ENCODE results near the gene NFATC3. TPM values are rescaled to one million over a fixed set of nuclear protein-coding genes. Genes with fewer than 3 reads are reported as not detected.

Gene NFATC3
- total and polyA plus RNA-seq, 2 donors from 2014 or later, result 15.0 to 37.7 TPM

DNA sequence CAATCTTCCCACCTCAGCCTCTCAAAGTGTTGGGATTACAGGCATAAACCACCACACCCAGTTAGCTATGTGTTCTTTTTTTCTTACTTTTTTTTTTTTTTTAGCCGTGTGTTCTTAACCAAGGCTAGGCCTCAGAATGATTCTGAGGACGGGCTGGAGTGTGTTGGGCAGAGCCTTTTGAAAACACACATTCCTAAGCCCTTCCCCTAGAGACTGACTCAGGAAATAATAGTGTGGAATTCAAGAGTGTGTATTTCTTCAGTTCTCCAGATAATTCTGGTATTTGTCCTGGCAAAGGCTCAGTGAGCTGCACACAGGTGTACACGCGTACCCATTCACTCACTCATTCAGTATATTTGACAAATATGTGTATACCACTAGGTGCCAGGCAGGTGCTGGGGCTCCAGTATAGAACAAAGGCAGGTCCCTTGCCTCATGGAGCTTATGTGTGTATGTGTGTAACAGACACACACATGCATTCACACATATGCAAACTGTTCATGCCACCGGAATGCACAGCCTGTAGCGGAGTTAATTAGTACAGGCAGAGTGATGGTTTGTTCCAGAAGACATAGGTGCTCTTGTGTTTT is 19.4 kb upstream of the NFATC3 start:
- peak in 1 of 5 donors; percentile 1 for DNase-seq
- H3K9me3 ChIP-seq (ENCODE audit: control insufficient read depth in 2 of 3, insufficient read depth in 1 of 3, low read length in 3 of 3), result no peaks in the 10 kb centered on the region
- no peak for FAIRE-seq
- H3K27ac ChIP-seq (ENCODE audit: low read depth in 2 of 2, low read length in 2 of 2), result no peak overlapping the region
- no peaks in the 10 kb centered on the region for H3K27me3 ChIP-seq (ENCODE audit: control insufficient read depth, insufficient read depth, low read length)
- H3K4me3 ChIP-seq (ENCODE audit: low read length in 3 of 3), result no peak overlapping the region
- intact Hi-C loops (cut with DNase I), result no loop called here
- TF ChIP-seq, protein P1, sequence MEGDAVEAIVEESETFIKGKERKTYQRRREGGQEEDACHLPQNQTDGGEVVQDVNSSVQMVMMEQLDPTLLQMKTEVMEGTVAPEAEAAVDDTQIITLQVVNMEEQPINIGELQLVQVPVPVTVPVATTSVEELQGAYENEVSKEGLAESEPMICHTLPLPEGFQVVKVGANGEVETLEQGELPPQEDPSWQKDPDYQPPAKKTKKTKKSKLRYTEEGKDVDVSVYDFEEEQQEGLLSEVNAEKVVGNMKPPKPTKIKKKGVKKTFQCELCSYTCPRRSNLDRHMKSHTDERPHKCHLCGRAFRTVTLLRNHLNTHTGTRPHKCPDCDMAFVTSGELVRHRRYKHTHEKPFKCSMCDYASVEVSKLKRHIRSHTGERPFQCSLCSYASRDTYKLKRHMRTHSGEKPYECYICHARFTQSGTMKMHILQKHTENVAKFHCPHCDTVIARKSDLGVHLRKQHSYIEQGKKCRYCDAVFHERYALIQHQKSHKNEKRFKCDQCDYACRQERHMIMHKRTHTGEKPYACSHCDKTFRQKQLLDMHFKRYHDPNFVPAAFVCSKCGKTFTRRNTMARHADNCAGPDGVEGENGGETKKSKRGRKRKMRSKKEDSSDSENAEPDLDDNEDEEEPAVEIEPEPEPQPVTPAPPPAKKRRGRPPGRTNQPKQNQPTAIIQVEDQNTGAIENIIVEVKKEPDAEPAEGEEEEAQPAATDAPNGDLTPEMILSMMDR (IDR thresholded peaks at IDR 0.05; ENCODE audit: borderline replicate concordance, extremely low read depth, insufficient read depth), result no peak
- H3K4me1 ChIP-seq (ENCODE audit: control insufficient read depth in 2 of 3, insufficient read depth in 2 of 3, low read depth in 1 of 3, low read length in 3 of 3), result peaks cover 0 to 14% (median 5%) of the 10 kb centered on the region in 3 donors
- peaks cover 0 to 6% (median 0%) of the 10 kb centered on the region in 3 donors for H3K36me3 ChIP-seq (ENCODE audit: control insufficient read depth in 2 of 3, insufficient read depth in 3 of 3, low read length in 3 of 3)
- no peak overlapping the region for H3K9ac ChIP-seq (ENCODE audit: low read length in 3 of 3)

DNA sequence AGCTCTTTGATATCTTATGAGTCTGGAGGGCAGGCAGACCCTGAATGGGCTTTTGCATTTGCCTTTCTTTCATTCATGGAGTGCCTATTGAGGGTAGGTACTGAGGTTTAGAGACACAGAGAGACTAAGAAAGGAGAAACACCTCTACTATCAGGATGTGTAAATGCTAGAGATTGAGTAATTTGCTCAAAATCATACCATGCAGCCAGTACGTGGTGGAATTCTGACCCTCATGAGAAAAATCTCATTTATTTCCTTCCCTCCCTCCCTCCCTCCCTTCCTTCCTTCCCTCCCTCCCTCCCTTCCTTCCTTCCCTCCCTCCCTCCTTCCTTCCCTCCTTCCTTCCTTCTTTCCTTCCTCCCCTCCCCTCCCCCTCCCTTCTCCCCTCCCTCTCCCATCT is 18.4 kb upstream of the NFATC3 start:
- peaks cover 0 to 9% (median under 1%) of the 10 kb centered on the region in 3 donors for H3K36me3 ChIP-seq (ENCODE audit: control insufficient read depth in 2 of 3, insufficient read depth in 3 of 3, low read length in 3 of 3)
- H3K27me3 ChIP-seq (ENCODE audit: control insufficient read depth, insufficient read depth, low read length), result no peaks in the 10 kb centered on the region
- intact Hi-C loops (cut with DNase I), result no loop called here
- H3K9ac ChIP-seq (ENCODE audit: low read length in 3 of 3), result no peak overlapping the region
- no peak for DNase-seq
- no peaks in the 10 kb centered on the region for H3K9me3 ChIP-seq (ENCODE audit: control insufficient read depth in 2 of 3, insufficient read depth in 1 of 3, low read length in 3 of 3)
- no peak overlapping the region for H3K27ac ChIP-seq (ENCODE audit: low read depth in 2 of 2, low read length in 2 of 2)
- peaks cover 0 to 14% (median 6%) of the 10 kb centered on the region in 3 donors for H3K4me1 ChIP-seq (ENCODE audit: control insufficient read depth in 2 of 3, insufficient read depth in 2 of 3, low read depth in 1 of 3, low read length in 3 of 3)
- TF ChIP-seq, protein P1 (IDR thresholded peaks at IDR 0.05; ENCODE audit: borderline replicate concordance, extremely low read depth, insufficient read depth), result no peak
- no peak for FAIRE-seq
- H3K4me3 ChIP-seq (ENCODE audit: low read length in 3 of 3), result no peak overlapping the region

DNA sequence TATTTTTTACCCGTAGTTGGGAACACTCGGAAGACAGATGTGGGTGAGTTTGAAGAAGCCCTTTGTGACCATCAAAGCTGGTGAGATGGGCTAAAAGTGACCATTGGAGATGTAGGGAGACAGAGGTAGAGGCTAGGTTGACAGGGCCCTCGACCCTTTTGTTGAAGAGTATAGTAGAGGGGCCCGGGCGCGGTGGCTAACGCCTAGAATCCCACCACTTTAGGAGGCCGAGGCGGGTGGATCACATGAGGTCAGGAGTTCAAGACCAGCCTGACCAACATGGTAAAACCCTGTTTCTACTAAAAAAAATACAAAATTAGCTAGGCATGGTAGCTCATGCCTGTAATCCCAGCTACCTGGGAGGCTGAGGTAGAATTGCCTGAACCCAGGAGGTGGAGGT is 16.2 kb upstream of the NFATC3 start:
- TF ChIP-seq, protein P1 (IDR thresholded peaks at IDR 0.05; ENCODE audit: borderline replicate concordance, extremely low read depth, insufficient read depth), result no peak
- FAIRE-seq (no peak), DNase-seq (no peak)
- H3K27me3 ChIP-seq (ENCODE audit: control insufficient read depth, insufficient read depth, low read length), result no peaks in the 10 kb centered on the region
- H3K4me3 ChIP-seq (ENCODE audit: low read length in 3 of 3), result no peak overlapping the region
- intact Hi-C loops (cut with DNase I), result no loop called here
- H3K4me1 ChIP-seq (ENCODE audit: control insufficient read depth in 2 of 3, insufficient read depth in 2 of 3, low read depth in 1 of 3, low read length in 3 of 3), result peaks cover 0 to 18% (median 10%) of the 10 kb centered on the region in 3 donors
- peaks cover 0 to 11% (median 8%) of the 10 kb centered on the region in 3 donors for H3K36me3 ChIP-seq (ENCODE audit: control insufficient read depth in 2 of 3, insufficient read depth in 3 of 3, low read length in 3 of 3)
- no peaks in the 10 kb centered on the region for H3K9me3 ChIP-seq (ENCODE audit: control insufficient read depth in 2 of 3, insufficient read depth in 1 of 3, low read length in 3 of 3)
- H3K9ac ChIP-seq (ENCODE audit: low read length in 3 of 3), result no peak overlapping the region
- no peak overlapping the region for H3K27ac ChIP-seq (ENCODE audit: low read depth in 2 of 2, low read length in 2 of 2)

Measured in kidney (tissue), 14 donors.